COLO668 (cell line): Measurements from ENCODE around the gene SULT1A2.
A peak's percentile ranks its signal among the peaks of the same experiment; 100 is the strongest.
"Not testable (repeated sequence)": the region's sequence is repeated elsewhere in the genome, so short reads cannot be mapped to it uniquely, and the experiment has no call there.

ENCODE experiments used
- DNase-seq: peaks from one replicate; lab custom pipeline; 2025; ENCODE audit not compliant: unreplicated experiment; lab: John Stamatoyannopoulos, UW

Gene SULT1A2

GRCh38 chr16:28562199-28562598 is 34.7 kb downstream of the SULT1A2 start:
- no peak for DNase-seq

- DNase-seq, result no peak
These were observed 35.2 kb downstream of the SULT1A2 start for GRCh38 chr16:28561557-28562187.

DNA sequence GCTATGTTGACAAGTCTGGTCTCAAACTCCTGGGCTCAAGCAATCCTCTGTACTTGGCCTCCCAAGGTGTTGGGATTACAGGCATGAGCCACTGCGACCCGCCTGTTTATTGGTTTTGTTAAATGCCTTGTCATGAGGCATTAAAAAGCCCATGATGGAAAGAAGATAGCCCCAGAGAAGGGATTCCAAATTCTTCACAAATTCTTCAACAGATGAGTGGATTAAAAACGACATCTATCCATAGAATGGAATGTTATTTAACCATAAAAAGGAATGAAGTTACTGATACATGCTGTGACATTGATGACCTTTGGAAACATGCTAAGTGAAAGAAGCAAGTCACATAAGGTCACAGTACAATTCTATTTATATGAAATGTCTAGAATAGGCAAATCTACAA is 38.4 kb downstream of the SULT1A2 start:
- DNase-seq, result no peak

DNA sequence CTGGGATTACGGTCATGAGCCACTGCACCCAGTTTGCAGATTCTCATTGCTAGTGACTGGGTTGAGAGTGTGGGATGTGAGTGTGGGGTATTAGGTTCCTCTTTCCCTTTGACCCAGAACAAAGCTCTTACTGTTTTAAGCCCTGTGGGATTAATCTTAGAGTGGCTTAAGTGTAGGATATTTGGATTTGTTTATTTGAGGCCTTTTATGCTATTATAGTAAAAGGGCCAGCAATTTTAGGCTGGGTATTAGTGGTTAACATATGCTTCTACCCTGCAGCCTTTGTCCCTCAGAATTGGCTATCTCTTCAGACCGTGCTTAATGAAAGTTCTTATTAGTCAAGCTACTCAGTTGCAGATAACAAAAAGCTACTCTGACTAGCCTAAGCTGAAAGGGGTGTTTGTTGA is 39.9 kb downstream of the SULT1A2 start:
- DNase-seq, result no peak

- no peak for DNase-seq
These were observed 41.3 kb downstream of the SULT1A2 start for GRCh38 chr16:28555561-28555960.

- no peak for DNase-seq
These were observed 42.0 kb downstream of the SULT1A2 start for GRCh38 chr16:28554634-28555423.

DNA sequence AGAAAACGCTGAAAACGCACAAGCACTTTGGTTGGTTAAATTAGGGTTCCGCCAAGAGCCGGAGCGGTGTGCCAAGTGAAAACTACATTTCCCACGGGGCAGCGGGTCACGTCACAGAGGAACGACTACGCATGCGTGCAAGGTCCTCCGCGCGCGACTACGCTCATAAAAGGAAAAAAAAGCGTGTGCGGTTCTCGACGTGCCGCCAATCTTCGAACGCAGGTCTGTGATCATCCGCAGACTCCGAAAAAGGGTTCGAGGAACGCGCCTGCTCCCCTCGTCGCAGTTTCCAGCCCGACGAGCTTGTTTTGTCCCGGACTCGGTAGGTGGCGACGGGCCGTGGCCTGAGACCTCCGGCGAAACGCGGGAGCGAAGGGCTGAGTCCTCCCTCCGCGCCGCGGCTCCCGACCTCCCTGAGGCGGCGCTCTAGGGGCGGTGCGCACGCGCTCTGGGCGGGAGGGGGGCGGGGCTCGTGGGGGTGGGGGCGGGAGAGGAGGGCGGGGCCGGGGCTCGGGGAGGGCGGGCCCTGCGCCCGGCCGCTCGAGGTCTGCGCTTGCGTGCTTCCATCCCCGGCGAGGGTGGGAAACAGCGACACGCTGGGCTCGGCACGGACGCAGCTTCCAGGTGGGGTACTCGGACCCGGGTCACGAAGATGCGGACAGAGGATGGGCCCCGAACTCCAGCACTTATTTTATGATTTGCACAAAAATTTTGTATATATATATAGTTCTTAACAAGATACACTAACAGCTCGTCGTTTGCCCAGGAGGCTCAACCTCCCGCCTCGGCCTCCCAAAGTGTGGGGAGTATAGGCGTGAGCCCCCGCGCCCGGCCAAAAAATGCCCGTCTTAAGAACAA is 42.8 kb downstream of the SULT1A2 start, which contains the start of gene SGF29:
TSS of gene SGF29 (plus strand) at position 145 of the 858 bp plus-strand sequence. CDS start 27,150 bp downstream, outside the sequence.
- DNase-seq, result peak; percentile 89

DNA sequence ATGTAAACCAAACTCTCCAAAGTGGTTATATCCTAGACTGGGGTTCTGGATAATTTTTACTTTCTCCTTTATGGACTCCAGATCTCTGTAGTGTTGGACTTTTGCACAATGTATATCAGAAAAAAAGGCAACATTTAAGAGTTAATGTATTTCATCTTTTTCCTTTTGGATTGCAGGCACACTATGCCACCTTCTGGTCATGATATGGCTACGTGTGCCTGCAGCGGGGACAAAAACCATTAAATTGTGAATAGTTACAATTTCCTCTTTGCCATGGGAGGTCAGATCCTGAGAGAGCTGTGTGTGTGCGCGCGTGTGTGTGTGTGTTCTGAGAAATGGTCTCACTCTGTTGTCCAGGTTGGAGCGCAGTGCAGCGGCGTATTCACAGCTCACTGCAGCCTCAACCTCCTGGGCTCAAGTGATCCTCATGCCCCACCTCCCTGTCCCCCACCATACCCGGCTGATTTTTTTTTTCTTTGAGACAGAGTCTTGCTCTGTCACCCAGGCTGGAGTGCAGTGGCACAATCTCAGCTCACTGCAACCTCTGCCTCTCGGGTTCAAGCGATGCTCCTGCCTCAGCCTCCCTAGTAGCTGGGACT is 47.5 kb downstream of the SULT1A2 start:
- DNase-seq, result peak; percentile 2

DNA sequence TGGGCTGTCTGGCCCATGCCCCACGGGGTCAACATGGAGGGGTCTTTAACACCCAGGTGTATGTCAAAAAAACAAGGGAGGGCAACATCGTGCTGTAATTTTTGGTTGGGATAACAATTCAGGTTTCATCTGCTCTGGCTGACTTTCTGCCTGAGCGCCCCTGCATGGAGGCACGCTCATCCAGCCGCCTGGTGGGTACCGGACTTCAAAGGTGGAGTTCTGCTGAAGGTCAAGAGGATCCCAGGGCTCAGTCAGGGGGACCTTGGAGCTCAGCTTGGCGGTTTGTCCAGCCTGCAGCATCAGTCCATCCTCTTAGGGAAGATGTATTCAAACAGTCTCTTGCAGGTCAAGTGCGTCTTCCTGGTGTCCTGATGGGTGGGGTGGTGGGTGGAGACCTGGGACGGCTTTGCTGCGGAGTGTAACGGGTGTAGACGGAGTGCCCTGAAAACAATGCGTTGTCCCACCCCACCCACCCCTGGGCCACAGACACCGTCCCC is 48.5 kb downstream of the SULT1A2 start:
- DNase-seq, result no peak

GRCh38 chr16:28546626-28547025 is 50.2 kb downstream of the SULT1A2 start:
- no peak for DNase-seq

GRCh38 chr16:28545964-28546363 is 50.9 kb downstream of the SULT1A2 start:
- DNase-seq, result not testable (repeated sequence)

- no peak for DNase-seq
These were observed 51.9 kb downstream of the SULT1A2 start for GRCh38 chr16:28544998-28545397.

GRCh38 chr16:28543072-28543471 is 53.8 kb downstream of the SULT1A2 start:
- peak; percentile 12 for DNase-seq

DNA sequence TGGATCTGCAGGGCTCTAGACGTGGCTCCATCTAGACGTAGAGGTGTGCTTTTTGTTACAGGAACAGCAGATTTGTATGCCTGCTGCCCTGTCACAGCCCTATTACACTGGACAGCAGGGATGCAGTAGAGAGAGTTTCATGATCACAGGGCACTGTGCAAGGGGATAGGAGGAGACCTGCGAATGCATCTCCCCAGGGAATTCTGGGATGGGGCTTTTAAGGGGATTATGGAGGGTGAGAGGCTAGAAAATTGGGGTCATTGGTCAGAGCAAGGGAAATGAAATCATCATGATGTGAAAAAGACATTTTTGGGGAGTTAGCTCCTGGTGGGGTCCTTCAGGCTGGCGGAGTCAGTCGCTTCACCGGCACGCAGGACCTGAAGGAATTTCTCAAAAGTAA is 54.2 kb downstream of the SULT1A2 start:
- no peak for DNase-seq
